ENCODE results near the gene PSMB11.

The PSMB11 gene

GRCh38 chr14:23020143-23021128, 21.6 kb upstream of the PSMB11 start:
- Histone ChIP-seq H3K9ac (ENCODE audit: low read length) (no peak overlapping the region), H3K9me3 (ENCODE audit: control insufficient read depth, low read length) (no peaks in the 10 kb centered on the region)

GRCh38 chr14:23021434-23021833, 20.6 kb upstream of the PSMB11 start:
- Histone ChIP-seq H3K36me3 (ENCODE audit: control insufficient read depth, insufficient read depth, low read length) (peaks cover 7% of the 10 kb centered on the region), H3K4me3 (ENCODE audit: low read length) (no peak overlapping the region), H3K9ac (ENCODE audit: low read length) (no peak overlapping the region), H3K27me3 (ENCODE audit: control insufficient read depth, insufficient read depth, low read length) (no peaks in the 10 kb centered on the region), H3K9me3 (ENCODE audit: control insufficient read depth, low read length) (no peaks in the 10 kb centered on the region), H3K4me1 (ENCODE audit: control insufficient read depth, insufficient read depth, low read length) (no peaks in the 10 kb centered on the region)

More at GRCh38 chr14:23020143-23021128, 21.6 kb upstream of the PSMB11 start:
- peaks cover 4% of the 10 kb centered on the region for H3K36me3 ChIP-seq (ENCODE audit: control insufficient read depth, insufficient read depth, low read length)
- H3K4me1 ChIP-seq (ENCODE audit: control insufficient read depth, insufficient read depth, low read length): no peaks in the 10 kb centered on the region
- no peak overlapping the region for H3K4me3 ChIP-seq (ENCODE audit: low read length)
- H3K27me3 ChIP-seq (ENCODE audit: control insufficient read depth, insufficient read depth, low read length): no peaks in the 10 kb centered on the region

GRCh38 chr14:23021889-23022442, 20.0 kb upstream of the PSMB11 start:
- no peaks in the 10 kb centered on the region for H3K9me3 ChIP-seq (ENCODE audit: control insufficient read depth, low read length)
- no peak overlapping the region for H3K9ac ChIP-seq (ENCODE audit: low read length)
- H3K27me3 ChIP-seq (ENCODE audit: control insufficient read depth, insufficient read depth, low read length): no peaks in the 10 kb centered on the region
- no peak overlapping the region for H3K4me3 ChIP-seq (ENCODE audit: low read length)
- H3K4me1 ChIP-seq (ENCODE audit: control insufficient read depth, insufficient read depth, low read length): no peaks in the 10 kb centered on the region
- peaks cover 7% of the 10 kb centered on the region for H3K36me3 ChIP-seq (ENCODE audit: control insufficient read depth, insufficient read depth, low read length)

- Histone ChIP-seq H3K4me3 (ENCODE audit: low read length) (no peak overlapping the region), H3K4me1 (ENCODE audit: control insufficient read depth, insufficient read depth, low read length) (no peaks in the 10 kb centered on the region), H3K9ac (ENCODE audit: low read length) (no peak overlapping the region), H3K27me3 (ENCODE audit: control insufficient read depth, insufficient read depth, low read length) (no peaks in the 10 kb centered on the region), H3K9me3 (ENCODE audit: control insufficient read depth, low read length) (no peaks in the 10 kb centered on the region), H3K36me3 (ENCODE audit: control insufficient read depth, insufficient read depth, low read length) (peaks cover 7% of the 10 kb centered on the region)
These were observed 18.8 kb upstream of the PSMB11 start for GRCh38 chr14:23023022-23023794.

- Histone ChIP-seq H3K27me3 (ENCODE audit: control insufficient read depth, insufficient read depth, low read length) (no peaks in the 10 kb centered on the region), H3K4me1 (ENCODE audit: control insufficient read depth, insufficient read depth, low read length) (no peaks in the 10 kb centered on the region), H3K36me3 (ENCODE audit: control insufficient read depth, insufficient read depth, low read length) (peaks cover 7% of the 10 kb centered on the region), H3K4me3 (ENCODE audit: low read length) (no peak overlapping the region), H3K9me3 (ENCODE audit: control insufficient read depth, low read length) (no peaks in the 10 kb centered on the region), H3K9ac (ENCODE audit: low read length) (no peak overlapping the region)
These were observed 18.2 kb upstream of the PSMB11 start for GRCh38 chr14:23023795-23024152.

GRCh38 chr14:23024612-23025075, 17.4 kb upstream of the PSMB11 start:
- H3K27me3 ChIP-seq (ENCODE audit: control insufficient read depth, insufficient read depth, low read length): no peaks in the 10 kb centered on the region
- no peak overlapping the region for H3K9ac ChIP-seq (ENCODE audit: low read length)
- no peak overlapping the region for H3K4me3 ChIP-seq (ENCODE audit: low read length)
- no peaks in the 10 kb centered on the region for H3K4me1 ChIP-seq (ENCODE audit: control insufficient read depth, insufficient read depth, low read length)
- H3K36me3 ChIP-seq (ENCODE audit: control insufficient read depth, insufficient read depth, low read length): peaks cover 7% of the 10 kb centered on the region
- no peaks in the 10 kb centered on the region for H3K9me3 ChIP-seq (ENCODE audit: control insufficient read depth, low read length)

GRCh38 chr14:23025151-23025814, 16.7 kb upstream of the PSMB11 start:
- Histone ChIP-seq H3K9ac (ENCODE audit: low read length) (no peak overlapping the region), H3K36me3 (ENCODE audit: control insufficient read depth, insufficient read depth, low read length) (peaks cover 7% of the 10 kb centered on the region), H3K4me1 (ENCODE audit: control insufficient read depth, insufficient read depth, low read length) (no peaks in the 10 kb centered on the region), H3K9me3 (ENCODE audit: control insufficient read depth, low read length) (no peaks in the 10 kb centered on the region), H3K4me3 (ENCODE audit: low read length) (no peak overlapping the region), H3K27me3 (ENCODE audit: control insufficient read depth, insufficient read depth, low read length) (no peaks in the 10 kb centered on the region)

GRCh38 chr14:23028799-23029198, 13.2 kb upstream of the PSMB11 start:
- no peaks in the 10 kb centered on the region for H3K27me3 ChIP-seq (ENCODE audit: control insufficient read depth, insufficient read depth, low read length)
- no peaks in the 10 kb centered on the region for H3K9me3 ChIP-seq (ENCODE audit: control insufficient read depth, low read length)
- no peak overlapping the region for H3K9ac ChIP-seq (ENCODE audit: low read length)
- peaks cover 7% of the 10 kb centered on the region for H3K4me1 ChIP-seq (ENCODE audit: control insufficient read depth, insufficient read depth, low read length)
- H3K4me3 ChIP-seq (ENCODE audit: low read length): no peak overlapping the region
- peaks cover 7% of the 10 kb centered on the region for H3K36me3 ChIP-seq (ENCODE audit: control insufficient read depth, insufficient read depth, low read length)

- H3K4me3 ChIP-seq (ENCODE audit: low read length): no peak overlapping the region
- no peaks in the 10 kb centered on the region for H3K27me3 ChIP-seq (ENCODE audit: control insufficient read depth, insufficient read depth, low read length)
- H3K9me3 ChIP-seq (ENCODE audit: control insufficient read depth, low read length): no peaks in the 10 kb centered on the region
- H3K4me1 ChIP-seq (ENCODE audit: control insufficient read depth, insufficient read depth, low read length): peaks cover 15% of the 10 kb centered on the region
- no peak overlapping the region for H3K9ac ChIP-seq (ENCODE audit: low read length)
- H3K36me3 ChIP-seq (ENCODE audit: control insufficient read depth, insufficient read depth, low read length): no peaks in the 10 kb centered on the region
These were observed 11.1 kb upstream of the PSMB11 start for GRCh38 chr14:23030936-23031335.

- Histone ChIP-seq H3K9me3 (ENCODE audit: control insufficient read depth, low read length) (no peaks in the 10 kb centered on the region), H3K4me1 (ENCODE audit: control insufficient read depth, insufficient read depth, low read length) (peaks cover 15% of the 10 kb centered on the region), H3K9ac (ENCODE audit: low read length) (peak overlapping the region; percentile 96), H3K27me3 (ENCODE audit: control insufficient read depth, insufficient read depth, low read length) (no peaks in the 10 kb centered on the region), H3K4me3 (ENCODE audit: low read length) (no peak overlapping the region), H3K36me3 (ENCODE audit: control insufficient read depth, insufficient read depth, low read length) (no peaks in the 10 kb centered on the region)
These were observed 8.7 kb upstream of the PSMB11 start for GRCh38 chr14:23033251-23033727.

- H3K4me1 ChIP-seq (ENCODE audit: control insufficient read depth, insufficient read depth, low read length): peaks cover 15% of the 10 kb centered on the region
- H3K9ac ChIP-seq (ENCODE audit: low read length): peak overlapping the region; percentile 96
These were observed 8.1 kb upstream of the PSMB11 start for GRCh38 chr14:23033801-23034497.

More at GRCh38 chr14:23033801-23034497, 8.1 kb upstream of the PSMB11 start:
- Histone ChIP-seq H3K9me3 (ENCODE audit: control insufficient read depth, low read length) (no peaks in the 10 kb centered on the region), H3K36me3 (ENCODE audit: control insufficient read depth, insufficient read depth, low read length) (no peaks in the 10 kb centered on the region), H3K4me3 (ENCODE audit: low read length) (peak overlapping the region; percentile 70), H3K27me3 (ENCODE audit: control insufficient read depth, insufficient read depth, low read length) (no peaks in the 10 kb centered on the region)
